ENCODE measurements around the gene LRP6.

- no peak for TF ChIP-seq CTCF (IDR thresholded peaks at IDR 0.05 in 2 of 3, conservative IDR thresholded peaks at IDR 0.05 in 1 of 3; ENCODE audit: borderline replicate concordance in 1 of 3, insufficient read depth in 1 of 3, low read depth in 2 of 3, low read length in 2 of 3)
- no peak for TF ChIP-seq ATF3 (IDR thresholded peaks at IDR 0.05)
- no peak for TF ChIP-seq EZH2 (IDR thresholded peaks at IDR 0.05)
These were observed 119.7 kb downstream of the LRP6 start for GRCh38 chr12:12147111-12147510.

All from HCT116 (cell line).